Endothelial cell of umbilical vein (primary cell): ENCODE results near the gene LRP1B. TPM values are rescaled to one million over a fixed set of nuclear protein-coding genes. Genes with fewer than 3 reads are reported as not detected.

Source experiments
- BruUV-seq: library from RNA; stranded (reverse); fragments of 400-500 nt; replicated peaks from 2 replicates; lab custom pipeline; 2021; lab: Mats Ljungman, UMichigan
- CTCF ChIA-PET: fragments of 300-600, 350-600 bp; sonication (Branson Sonifier 250); formaldehyde crosslinking; loops from one replicate; lab custom pipeline; 2021; ENCODE audit warnings: antibody characterized with exemption, inconsistent platforms; lab: Charles Lee
- POLR2A ChIA-PET: fragments of 300-600, 350-600 bp; sonication (Branson Sonifier 250); formaldehyde crosslinking; loops from one replicate; lab custom pipeline; 2021; ENCODE audit warnings: antibody characterized with exemption, inconsistent platforms; lab: Charles Lee
- DNase-seq: peaks from one replicate; pipeline ENCODE4 v3.0.0-alpha.2; 2011; ENCODE audit warnings: low read depth, low spot score
- FAIRE-seq: peaks from 2 replicates; lab custom pipeline; 2011; peaks lifted over from hg19 to GRCh38; lab: Jason Lieb, UNC
- H2AFZ ChIP-seq: 2 replicates; pipeline ENCODE4 v1.6.0; 2012; ENCODE audit warnings: low read depth, low read length, control low read depth, inconsistent platforms
- H3K27ac ChIP-seq: 2 replicates; pipeline ENCODE4 v1.5.1; 2011; ENCODE audit warnings: low read depth, mild to moderate bottlenecking, control low read depth, low read length, moderate library complexity; ENCODE audit not compliant: insufficient read depth
- H3K27me3 ChIP-seq, 2 experiments: 2 replicates each; pipeline versions ENCODE4 v1.6.0 to v1.6.1; 2011; ENCODE audit warnings: low read length in 2 of 2, mixed read lengths in 1 of 2; ENCODE audit not compliant: control insufficient read depth in 2 of 2, insufficient read depth in 2 of 2
- H3K36me3 ChIP-seq, 2 experiments: 2 replicates in 1 of 2; 3 replicates in 1 of 2; pipeline ENCODE4 v1.5.1; 2011; ENCODE audit warnings: low read length in 2 of 2, mild to moderate bottlenecking in 1 of 2, moderate library complexity in 1 of 2; ENCODE audit not compliant: control insufficient read depth in 2 of 2, insufficient read depth in 2 of 2; ENCODE audit errors: extremely low read depth in 1 of 2
- H3K4me1 ChIP-seq: 3 replicates; pipeline ENCODE4 v1.5.1; 2011; ENCODE audit warnings: mild to moderate bottlenecking, low read length; ENCODE audit not compliant: control insufficient read depth, insufficient read depth; ENCODE audit errors: extremely low read depth
- H3K4me2 ChIP-seq: 2 replicates; pipeline ENCODE4 v1.6.1; 2011; ENCODE audit warnings: low read length, control low read depth, mixed read lengths; ENCODE audit not compliant: insufficient read depth
- H3K4me3 ChIP-seq, 3 experiments: fragments of 200-600 bp in 1 of 3; sonication (generic), shearing (Covaris generic) in 1 of 3; replicated peaks in 1 of 3; 2 replicates each; pipeline ENCODE4 v1.5.1; 2011 to 2016; ENCODE audit warnings: control low read depth in 3 of 3, low read length in 3 of 3, mild to moderate bottlenecking in 2 of 3, inconsistent platforms in 1 of 3, low read depth in 1 of 3, moderate library complexity in 1 of 3; ENCODE audit not compliant: insufficient read depth in 1 of 3
- H3K79me2 ChIP-seq: 2 replicates; pipeline ENCODE4 v1.6.0; 2012; ENCODE audit warnings: low read length, inconsistent platforms; ENCODE audit not compliant: control insufficient read depth, insufficient read depth
- H3K9ac ChIP-seq: replicated peaks from 2 replicates; pipeline ENCODE3; 2011; ENCODE audit warnings: low read length, control low read depth; ENCODE audit not compliant: insufficient read depth; ENCODE audit errors: extremely low read depth
- H3K9me1 ChIP-seq: replicated peaks from 3 replicates; pipeline ENCODE4 v1.6.0; 2011; ENCODE audit warnings: mild to moderate bottlenecking, low read length; ENCODE audit not compliant: control insufficient read depth, insufficient read depth; ENCODE audit errors: extremely low read depth
- H3K9me3 ChIP-seq: replicated peaks from 2 replicates; pipeline ENCODE4 v1.5.1; 2012; ENCODE audit warnings: low read length, inconsistent platforms; ENCODE audit not compliant: control insufficient read depth, insufficient read depth
- H4K20me1 ChIP-seq: replicated peaks from 2 replicates; pipeline ENCODE3; 2011; ENCODE audit warnings: mild to moderate bottlenecking, low read length; ENCODE audit not compliant: control insufficient read depth, insufficient read depth; ENCODE audit errors: extremely low read depth
- EZH2 ChIP-seq: IDR thresholded peaks from 2 replicates; pipeline ENCODE4 v1.6.1; 2012; ENCODE audit warnings: borderline replicate concordance, low read depth, mild to moderate bottlenecking, moderate library complexity, low read length, inconsistent platforms; ENCODE audit not compliant: severe bottlenecking
- FOS ChIP-seq: IDR thresholded peaks from 2 replicates; pipeline ENCODE4 v1.6.1; 2011; ENCODE audit warnings: mild to moderate bottlenecking, low read length, moderate library complexity, borderline replicate concordance; ENCODE audit not compliant: insufficient read depth
- GATA2 ChIP-seq: IDR thresholded peaks from 2 replicates; pipeline ENCODE4 v1.7.0; 2011; ENCODE audit warnings: low read depth, mild to moderate bottlenecking, moderate library complexity, mixed read lengths, low read length; ENCODE audit not compliant: insufficient read length, insufficient read depth
- JUN ChIP-seq: IDR thresholded peaks from 2 replicates; pipeline ENCODE4 v1.6.1; 2011; ENCODE audit warnings: borderline replicate concordance, low read depth; ENCODE audit not compliant: insufficient read length, insufficient read depth
- MAX ChIP-seq: IDR thresholded peaks from 2 replicates; pipeline ENCODE4 v1.6.1; 2011; ENCODE audit not compliant: insufficient read depth, insufficient read length
- MYC ChIP-seq: IDR thresholded peaks from one replicate; pipeline ENCODE4 v1.6.1; 2011; ENCODE audit warnings: mild to moderate bottlenecking, low read depth, low read length
- POLR2A ChIP-seq: IDR thresholded peaks from 2 replicates; pipeline ENCODE4 v1.6.1; 2012; ENCODE audit warnings: low read depth, mild to moderate bottlenecking, control low read depth, low read length
- POLR2AphosphoS5 ChIP-seq: IDR thresholded peaks from 2 replicates; pipeline ENCODE4 v1.6.1; 2012; ENCODE audit warnings: low read depth, mild to moderate bottlenecking, control low read depth, low read length, moderate library complexity; ENCODE audit not compliant: insufficient read depth
- dilution Hi-C: fragments of 300-500 bp; cut with MboI; formaldehyde crosslinking; loops from one replicate; pipeline ENCODE4 v1.15.0; 2019; ENCODE audit warnings: low sequenced_read_pairs; ENCODE audit not compliant: extremely low pct_ligation_motif_present
- intact Hi-C: fragments of 100-400 bp; cut with micrococcal nuclease; formaldehyde crosslinking; loops from one replicate; pipeline ENCODE4 v1.10.0; 2022
- polyA plus RNA-seq, 4 experiments: library from polyadenylated mRNA; depleted of rRNA in 3 of 4; stranded (reverse) in 3 of 4; unstranded in 1 of 4; fragments of >200 nt; gene quantifications; 2 replicates each; pipeline versions ENCODE4 v1.2.1 to v1.2.3, GENCODE V29; 2011 to 2012; ENCODE audit warnings: missing spikeins in 1 of 4
- total RNA-seq: library from RNA; stranded (reverse); gene quantifications from 2 replicates; pipeline ENCODE4 v1.2.3, GENCODE V29; 2021
- TF ChIP-seq, protein P1 (sequence below), 2 donors: IDR thresholded peaks; 1 replicate in 1 of 2; 2 replicates in 1 of 2; pipeline ENCODE4 v1.5.1; 2011; ENCODE audit warnings: low read length in 2 of 2, mild to moderate bottlenecking in 2 of 2, moderate library complexity in 2 of 2, control low read depth in 1 of 2, inconsistent platforms in 1 of 2, low read depth in 1 of 2; ENCODE audit not compliant: insufficient read depth in 1 of 2; ENCODE audit errors: extremely low read depth in 1 of 2

The LRP1B gene
- total and polyA plus RNA-seq, 2 donors (not counting 3 experiments of a cell fraction or from before 2014, with no cell fraction given), result 0.03 to 0.07 TPM

GRCh38 chr2:140577453-140577852 is 1553.4 kb downstream of the LRP1B start:
- CTCF ChIA-PET, result interaction anchor here (4.7 kb wide), 1 partner anchor 9 kb away, joined by 30 read pairs; no protein-coding TSS in a partner anchor
- no peak for DNase-seq
- Histone ChIP-seq H3K27ac (no peak overlapping the region), H3K9me3 (no peaks in the 10 kb centered on the region), H3K4me2 (no peak overlapping the region), H3K9me1 (no peaks in the 10 kb centered on the region), H3K9ac (no peak overlapping the region), H3K27me3 (no peaks in the 10 kb centered on the region), H4K20me1 (no peaks in the 10 kb centered on the region), H3K4me3 (no peak overlapping the region), H3K36me3 (no peaks in the 10 kb centered on the region), H3K79me2 (no peaks in the 10 kb centered on the region), H3K4me1 (no peaks in the 10 kb centered on the region), H2AFZ (no peak overlapping the region)
- POLR2A ChIA-PET, result no interaction called here
- intact Hi-C loops, result no loop called here
- no TSS peak for BruUV-seq
- dilution Hi-C loops, result no loop called here
- TF ChIP-seq POLR2AphosphoS5, result no peak
- no peak for TF ChIP-seq FOS
- TF ChIP-seq GATA2, result no peak
- TF ChIP-seq MAX, result no peak
- no peak for TF ChIP-seq JUN
- TF ChIP-seq MYC, result no peak
- no peak for TF ChIP-seq EZH2
- TF ChIP-seq POLR2A, result no peak
- TF ChIP-seq, protein P1, sequence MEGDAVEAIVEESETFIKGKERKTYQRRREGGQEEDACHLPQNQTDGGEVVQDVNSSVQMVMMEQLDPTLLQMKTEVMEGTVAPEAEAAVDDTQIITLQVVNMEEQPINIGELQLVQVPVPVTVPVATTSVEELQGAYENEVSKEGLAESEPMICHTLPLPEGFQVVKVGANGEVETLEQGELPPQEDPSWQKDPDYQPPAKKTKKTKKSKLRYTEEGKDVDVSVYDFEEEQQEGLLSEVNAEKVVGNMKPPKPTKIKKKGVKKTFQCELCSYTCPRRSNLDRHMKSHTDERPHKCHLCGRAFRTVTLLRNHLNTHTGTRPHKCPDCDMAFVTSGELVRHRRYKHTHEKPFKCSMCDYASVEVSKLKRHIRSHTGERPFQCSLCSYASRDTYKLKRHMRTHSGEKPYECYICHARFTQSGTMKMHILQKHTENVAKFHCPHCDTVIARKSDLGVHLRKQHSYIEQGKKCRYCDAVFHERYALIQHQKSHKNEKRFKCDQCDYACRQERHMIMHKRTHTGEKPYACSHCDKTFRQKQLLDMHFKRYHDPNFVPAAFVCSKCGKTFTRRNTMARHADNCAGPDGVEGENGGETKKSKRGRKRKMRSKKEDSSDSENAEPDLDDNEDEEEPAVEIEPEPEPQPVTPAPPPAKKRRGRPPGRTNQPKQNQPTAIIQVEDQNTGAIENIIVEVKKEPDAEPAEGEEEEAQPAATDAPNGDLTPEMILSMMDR (IDR thresholded peaks at IDR 0.05; ENCODE audit: extremely low read depth in 1 of 2, insufficient read depth in 1 of 2, low read depth in 1 of 2, low read length in 2 of 2), result no peak
- no peak for FAIRE-seq
